PFSK-1 (cell line): ENCODE results near the gene C1orf21.

Source experiments
- FOXP2 ChIP-seq: optimal IDR thresholded peaks from 2 replicates; pipeline ENCODE3; 2011; ENCODE audit warnings: borderline replicate concordance, control low read depth, inconsistent platforms; ENCODE audit not compliant: insufficient read depth; ENCODE audit errors: extremely low read length, extremely low read depth
- POLR2AphosphoS5 ChIP-seq: IDR thresholded peaks from 2 replicates; pipeline ENCODE4 v1.6.1; 2012; ENCODE audit warnings: low read depth, mild to moderate bottlenecking, control low read depth, low read length, moderate library complexity
- REST ChIP-seq, 2 experiments: IDR thresholded peaks; 2 replicates each; pipeline versions ENCODE4 v1.6.1 to v1.8.0; 2011 to 2012; ENCODE audit warnings: low read depth in 2 of 2, low read length in 2 of 2, control low read depth in 1 of 2, inconsistent platforms in 1 of 2, mild to moderate bottlenecking in 1 of 2, moderate library complexity in 1 of 2; ENCODE audit not compliant: insufficient read depth in 1 of 2
- SIN3A ChIP-seq: IDR thresholded peaks from 2 replicates; pipeline ENCODE4 v1.6.1; 2012; ENCODE audit warnings: mild to moderate bottlenecking, low read length, moderate library complexity, borderline replicate concordance; ENCODE audit not compliant: insufficient read depth
- TAF1 ChIP-seq: IDR thresholded peaks from 2 replicates; pipeline ENCODE4 v1.6.1; 2012; ENCODE audit warnings: low read length, control low read depth, borderline replicate concordance; ENCODE audit not compliant: insufficient read depth

C1orf21 gene

GRCh38 chr1:184513421-184513820, 126.6 kb downstream of the C1orf21 start:
- TF ChIP-seq POLR2AphosphoS5 (no peak), TAF1 (no peak), REST (IDR thresholded peaks at IDR 0.05; ENCODE audit: insufficient read depth in 1 of 2, low read depth in 2 of 2, low read length in 2 of 2) (no peak), FOXP2 (no peak), SIN3A (no peak)

GRCh38 chr1:184513966-184514365, 127.1 kb downstream of the C1orf21 start:
- TF ChIP-seq REST (IDR thresholded peaks at IDR 0.05; ENCODE audit: insufficient read depth in 1 of 2, low read depth in 2 of 2, low read length in 2 of 2) (no peak), FOXP2 (no peak), SIN3A (no peak), POLR2AphosphoS5 (no peak), TAF1 (no peak)

- TF ChIP-seq POLR2AphosphoS5: no peak
- TF ChIP-seq TAF1: no peak
- no peak for TF ChIP-seq REST (IDR thresholded peaks at IDR 0.05; ENCODE audit: insufficient read depth in 1 of 2, low read depth in 2 of 2, low read length in 2 of 2)
- TF ChIP-seq SIN3A: no peak
- TF ChIP-seq FOXP2: no peak
These were observed 127.6 kb downstream of the C1orf21 start for GRCh38 chr1:184514447-184514846.

- TF ChIP-seq TAF1 (no peak), FOXP2 (no peak), POLR2AphosphoS5 (no peak), SIN3A (no peak), REST (IDR thresholded peaks at IDR 0.05; ENCODE audit: insufficient read depth in 1 of 2, low read depth in 2 of 2, low read length in 2 of 2) (no peak)
These were observed 130.3 kb downstream of the C1orf21 start for GRCh38 chr1:184517130-184517529.

- TF ChIP-seq REST (IDR thresholded peaks at IDR 0.05; ENCODE audit: insufficient read depth in 1 of 2, low read depth in 2 of 2, low read length in 2 of 2): no peak
- no peak for TF ChIP-seq TAF1
- TF ChIP-seq FOXP2: no peak
- no peak for TF ChIP-seq POLR2AphosphoS5
- no peak for TF ChIP-seq SIN3A
These were observed 132.0 kb downstream of the C1orf21 start for GRCh38 chr1:184518736-184519357.
